Measurements from ENCODE around the gene CSAD. TPM values are rescaled to one million over a fixed set of nuclear protein-coding genes. Genes with fewer than 3 reads are reported as not detected.
"Not testable (repeated sequence)": the region's sequence is repeated elsewhere in the genome, so short reads cannot be mapped to it uniquely, and the experiment has no call there.

The CSAD gene
- polyA plus RNA-seq, 1 of the 3 experiments (the other 2 are of a cell fraction) = 32.2 TPM

GRCh38 chr12:53177447-53177846 is 3.3 kb downstream of the CSAD start:
- not testable (repeated sequence) for H3K9me2 ChIP-seq; H3K9ac ChIP-seq; H3K27ac ChIP-seq (ENCODE audit: low read depth in 2 of 2, low read length in 1 of 2); H3K4me2 ChIP-seq; H2AFZ ChIP-seq (ENCODE audit: low read depth); H3K9me3 ChIP-seq; H3K27me3 ChIP-seq (ENCODE audit: insufficient read depth); H4K20me1 ChIP-seq (ENCODE audit: insufficient read depth); DNase-seq; H3K4me3 ChIP-seq (ENCODE audit: low read depth in 2 of 2, low read length in 1 of 2)
- ChIA-PET CTCF (interaction anchor here (1.1 to 23.1 kb wide), 4 partner anchors 11 to 111 kb away, joined by 4 to 272 read pairs (median 6); no protein-coding TSS in a partner anchor), POLR2A (interaction anchor here (1.2 kb wide), 1 partner anchor 10 kb away, joined by 3 read pairs; no protein-coding TSS in a partner anchor)
- Histone ChIP-seq H3F3A (replicated peaks; ENCODE audit: insufficient read depth) (peaks cover 32% of the 10 kb centered on the region), H3K4me1 (ENCODE audit: control insufficient read depth in 1 of 2, insufficient read depth in 2 of 2, low read depth in 1 of 2, low read length in 1 of 2) (peaks cover 18 to 24% of the 10 kb centered on the region in 2 experiments; a peak in 3 of 4 replicates), H3K36me3 (replicated peaks in 1 of 2; ENCODE audit: control insufficient read depth in 1 of 2, insufficient read depth in 2 of 2, low read length in 1 of 2) (peaks cover 8 to 10% of the 10 kb centered on the region in 2 experiments), H3K79me2 (ENCODE audit: insufficient read depth) (peaks cover 14% of the 10 kb centered on the region)
- WGBS (ENCODE audit: low lambda C conversion rate) = 93% methylated on average over 6 of the region's 6 CpGs

- WGBS (ENCODE audit: low lambda C conversion rate) = 96% methylated on average over 3 of the region's 3 CpGs
Measured at GRCh38 chr12:53176750-53177149, 4.0 kb downstream of the CSAD start.

More at GRCh38 chr12:53176750-53177149, 4.0 kb downstream of the CSAD start:
- H3K27ac ChIP-seq (ENCODE audit: low read depth in 2 of 2, low read length in 1 of 2) = no peak overlapping the region
- ChIA-PET POLR2A (interaction anchor here (0.7 to 1.2 kb wide), 2 partner anchors 11 to 298 kb away, joined by 3 read pairs; no protein-coding TSS in a partner anchor), CTCF (interaction anchor here (1.1 to 23.1 kb wide), 5 partner anchors 12 to 111 kb away, joined by 4 to 272 read pairs (median 7); no protein-coding TSS in a partner anchor)
- H4K20me1 ChIP-seq (ENCODE audit: insufficient read depth) = no peaks in the 10 kb centered on the region; the same call in 1 of the 2 replicates
- H2AFZ ChIP-seq (ENCODE audit: low read depth) = no peak overlapping the region
- peaks cover 16 to 19% of the 10 kb centered on the region in 2 experiments; a peak in 3 of 4 replicates for H3K4me1 ChIP-seq (ENCODE audit: control insufficient read depth in 1 of 2, insufficient read depth in 2 of 2, low read depth in 1 of 2, low read length in 1 of 2)
- no peaks in the 10 kb centered on the region for H3K9me2 ChIP-seq
- DNase-seq = no peak
- no peaks in the 10 kb centered on the region for H3K9me3 ChIP-seq
- H3K36me3 ChIP-seq (replicated peaks in 1 of 2; ENCODE audit: control insufficient read depth in 1 of 2, insufficient read depth in 2 of 2, low read length in 1 of 2) = peaks cover 2 to 3% of the 10 kb centered on the region in 2 experiments
- H3K27me3 ChIP-seq (ENCODE audit: insufficient read depth) = no peaks in the 10 kb centered on the region
- no peak overlapping the region for H3K4me2 ChIP-seq
- no peak overlapping the region for H3K4me3 ChIP-seq (ENCODE audit: low read depth in 2 of 2, low read length in 1 of 2)
- H3K79me2 ChIP-seq (ENCODE audit: insufficient read depth) = peaks cover 7% of the 10 kb centered on the region
- TF ChIP-seq TEAD4 (IDR thresholded peaks at IDR 0.05; ENCODE audit: borderline replicate concordance, insufficient read depth) (no peak), EP300 (IDR thresholded peaks at IDR 0.05; ENCODE audit: borderline replicate concordance in 1 of 2, low read depth in 1 of 2, low read length in 1 of 2) (no peak), FOSL2 (IDR thresholded peaks at IDR 0.05; ENCODE audit: borderline replicate concordance, low read depth) (no peak), IRF3 (IDR thresholded peaks at IDR 0.05; ENCODE audit: low read depth, low read length) (no peak), ELF1 (IDR thresholded peaks at IDR 0.05) (no peak), FOXM1 (IDR thresholded peaks at IDR 0.05; ENCODE audit: low read depth) (no peak), GABPA (IDR thresholded peaks at IDR 0.05; ENCODE audit: low read depth) (no peak), MAX (IDR thresholded peaks at IDR 0.05; ENCODE audit: low read depth) (no peak), NFIC (IDR thresholded peaks at IDR 0.05; ENCODE audit: borderline replicate concordance) (no peak), CTCF (IDR thresholded peaks at IDR 0.05) (no peak), NRF1 (IDR thresholded peaks at IDR 0.05; ENCODE audit: low read depth, low read length) (no peak), MEF2A (IDR thresholded peaks at IDR 0.05; ENCODE audit: borderline replicate concordance, low read depth) (no peak), EZH2phosphoT487 (IDR thresholded peaks at IDR 0.05; ENCODE audit: borderline replicate concordance, low read depth) (no peak), ZBTB33 (IDR thresholded peaks at IDR 0.05; ENCODE audit: borderline replicate concordance, low read depth) (no peak), FOXJ3 (CRISPR knock-in tag; IDR thresholded peaks at IDR 0.05) (no peak), MXI1 (IDR thresholded peaks at IDR 0.05; ENCODE audit: low read depth, low read length) (no peak), POLR2AphosphoS5 (IDR thresholded peaks at IDR 0.05; ENCODE audit: low read depth, low read length) (no peak), CHD2 (IDR thresholded peaks at IDR 0.05; ENCODE audit: low read length, partially characterized antibody) (no peak), SMC3 (IDR thresholded peaks at IDR 0.05; ENCODE audit: low read depth, low read length) (no peak)
- peaks cover 29% of the 10 kb centered on the region for H3F3A ChIP-seq (replicated peaks; ENCODE audit: insufficient read depth)
- H3K9ac ChIP-seq = no peak overlapping the region
